Esophagus muscularis mucosa (tissue), 4 donors: Measurements from ENCODE around the gene GAL3ST3.

ENCODE experiments used
- EP300 ChIP-seq: sonication (generic); formaldehyde crosslinking; IDR thresholded peaks from one replicate; pipeline ENCODE4 v1.6.1; 2017; ENCODE audit warnings: antibody characterized with exemption
- POLR2A ChIP-seq: fragments of 450-650 bp; IDR thresholded peaks from one replicate; pipeline ENCODE4 v1.6.1; 2017; ENCODE audit warnings: antibody characterized with exemption, moderate library complexity, mild to moderate bottlenecking, low read depth
- POLR2AphosphoS5 ChIP-seq, 2 donors: sonication (generic); formaldehyde crosslinking; IDR thresholded peaks; one replicate each; pipeline ENCODE4 v1.6.1; 2017; ENCODE audit warnings: antibody characterized with exemption in 2 of 2
- TF ChIP-seq, protein P1 (sequence below), 3 experiments: fragments of 200-600 bp in 2 of 3; fragments of 450-650 bp in 1 of 3; sonication (generic) in 2 of 3; IDR thresholded peaks; one replicate each; pipeline ENCODE4 v1.5.1; 2017 to 2019; ENCODE audit warnings: antibody characterized with exemption in 3 of 3, mild to moderate bottlenecking in 2 of 3, moderate library complexity in 1 of 3

DNA sequence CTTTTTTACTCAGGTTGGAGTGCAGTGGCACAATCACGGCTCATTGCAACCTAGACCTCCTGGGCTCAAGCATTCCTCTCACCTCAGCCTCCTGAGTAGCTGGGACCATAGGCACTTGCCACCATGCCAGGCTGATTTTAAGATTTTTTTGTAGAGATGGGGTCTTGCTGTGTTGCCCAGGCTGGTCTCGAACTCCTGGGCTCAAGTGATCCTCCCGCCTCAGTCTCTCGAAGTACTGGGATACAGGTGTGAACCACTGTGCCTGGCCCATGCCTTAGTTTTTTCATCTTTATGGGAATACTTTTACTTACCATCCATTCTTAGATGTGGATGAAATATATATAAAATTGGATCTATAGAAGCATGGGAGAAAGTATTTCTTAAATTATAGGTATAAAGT, 26.3 kb upstream of the GAL3ST3 start:
- TF ChIP-seq, protein P1, sequence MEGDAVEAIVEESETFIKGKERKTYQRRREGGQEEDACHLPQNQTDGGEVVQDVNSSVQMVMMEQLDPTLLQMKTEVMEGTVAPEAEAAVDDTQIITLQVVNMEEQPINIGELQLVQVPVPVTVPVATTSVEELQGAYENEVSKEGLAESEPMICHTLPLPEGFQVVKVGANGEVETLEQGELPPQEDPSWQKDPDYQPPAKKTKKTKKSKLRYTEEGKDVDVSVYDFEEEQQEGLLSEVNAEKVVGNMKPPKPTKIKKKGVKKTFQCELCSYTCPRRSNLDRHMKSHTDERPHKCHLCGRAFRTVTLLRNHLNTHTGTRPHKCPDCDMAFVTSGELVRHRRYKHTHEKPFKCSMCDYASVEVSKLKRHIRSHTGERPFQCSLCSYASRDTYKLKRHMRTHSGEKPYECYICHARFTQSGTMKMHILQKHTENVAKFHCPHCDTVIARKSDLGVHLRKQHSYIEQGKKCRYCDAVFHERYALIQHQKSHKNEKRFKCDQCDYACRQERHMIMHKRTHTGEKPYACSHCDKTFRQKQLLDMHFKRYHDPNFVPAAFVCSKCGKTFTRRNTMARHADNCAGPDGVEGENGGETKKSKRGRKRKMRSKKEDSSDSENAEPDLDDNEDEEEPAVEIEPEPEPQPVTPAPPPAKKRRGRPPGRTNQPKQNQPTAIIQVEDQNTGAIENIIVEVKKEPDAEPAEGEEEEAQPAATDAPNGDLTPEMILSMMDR (IDR thresholded peaks at IDR 0.05), result no peak
- no peak for TF ChIP-seq POLR2A
- TF ChIP-seq EP300, result no peak
- no peak for TF ChIP-seq POLR2AphosphoS5 (IDR thresholded peaks at IDR 0.05)
